ENCODE measurements around the gene PCLO. TPM values are rescaled to one million over a fixed set of nuclear protein-coding genes. Genes with fewer than 3 reads are reported as not detected.

The PCLO gene
- total RNA-seq, 1 experiment from 2014 or later, result 4.1 TPM

DNA sequence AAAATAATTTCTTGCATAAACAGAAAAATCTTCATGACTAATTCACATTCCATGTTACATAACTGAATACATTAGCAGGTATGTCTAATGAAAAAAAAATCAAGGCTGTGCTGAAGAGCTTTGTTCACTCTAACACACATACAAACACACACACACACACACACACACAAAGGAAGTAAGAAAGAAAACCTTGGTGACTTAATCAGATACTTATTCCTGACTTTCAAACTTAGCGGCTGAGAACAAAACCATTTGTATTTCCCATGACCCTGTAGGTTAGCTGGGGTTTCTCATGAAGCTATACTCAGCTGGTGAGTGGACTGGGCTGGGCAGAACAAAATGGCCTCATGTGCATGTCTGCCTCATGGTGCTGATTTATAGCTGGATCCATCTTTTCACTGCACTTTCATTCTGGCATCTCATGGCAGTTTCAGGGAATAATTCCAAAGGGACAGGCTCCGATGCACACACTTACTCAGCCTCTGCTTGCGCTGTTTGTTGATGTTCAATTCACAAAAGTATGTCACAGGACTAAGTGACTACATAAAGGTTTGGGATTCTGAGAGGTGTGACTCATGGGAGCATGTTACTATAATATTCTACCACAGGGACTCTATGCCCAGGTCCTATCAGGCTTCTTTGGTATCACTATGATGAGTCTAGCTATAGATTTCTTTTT is 161.2 kb downstream of the PCLO start:
- no TSS peak for BruUV-seq (replicated peaks)
- intact Hi-C loops (cut with micrococcal nuclease; ENCODE audit: unreplicated experiment), result no loop called here

DNA sequence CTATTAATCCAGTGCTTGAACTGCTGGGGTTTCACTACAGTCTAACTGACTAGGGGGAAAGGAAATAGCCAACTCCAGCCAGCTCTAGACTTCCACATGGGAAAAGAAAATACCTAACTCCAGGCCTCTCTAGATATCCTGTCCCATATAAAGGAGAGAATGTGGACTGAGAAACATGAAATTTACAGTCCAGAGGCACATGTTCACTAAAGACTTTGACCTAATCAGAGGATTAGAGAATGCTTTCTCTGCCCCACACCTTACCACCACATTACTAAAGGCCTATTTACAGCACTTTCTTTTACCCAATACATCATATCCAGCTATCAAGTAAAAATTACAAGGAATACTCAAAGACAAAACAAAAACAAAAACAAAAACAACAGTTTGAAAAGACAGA is 164.2 kb downstream of the PCLO start:
- no peaks in the 10 kb centered on the region for H3K9me3 ChIP-seq
- H3K4me3 Mint-ChIP-seq (ENCODE audit: unreplicated experiment), result no peak overlapping the region
- TF ChIP-seq, protein P1, sequence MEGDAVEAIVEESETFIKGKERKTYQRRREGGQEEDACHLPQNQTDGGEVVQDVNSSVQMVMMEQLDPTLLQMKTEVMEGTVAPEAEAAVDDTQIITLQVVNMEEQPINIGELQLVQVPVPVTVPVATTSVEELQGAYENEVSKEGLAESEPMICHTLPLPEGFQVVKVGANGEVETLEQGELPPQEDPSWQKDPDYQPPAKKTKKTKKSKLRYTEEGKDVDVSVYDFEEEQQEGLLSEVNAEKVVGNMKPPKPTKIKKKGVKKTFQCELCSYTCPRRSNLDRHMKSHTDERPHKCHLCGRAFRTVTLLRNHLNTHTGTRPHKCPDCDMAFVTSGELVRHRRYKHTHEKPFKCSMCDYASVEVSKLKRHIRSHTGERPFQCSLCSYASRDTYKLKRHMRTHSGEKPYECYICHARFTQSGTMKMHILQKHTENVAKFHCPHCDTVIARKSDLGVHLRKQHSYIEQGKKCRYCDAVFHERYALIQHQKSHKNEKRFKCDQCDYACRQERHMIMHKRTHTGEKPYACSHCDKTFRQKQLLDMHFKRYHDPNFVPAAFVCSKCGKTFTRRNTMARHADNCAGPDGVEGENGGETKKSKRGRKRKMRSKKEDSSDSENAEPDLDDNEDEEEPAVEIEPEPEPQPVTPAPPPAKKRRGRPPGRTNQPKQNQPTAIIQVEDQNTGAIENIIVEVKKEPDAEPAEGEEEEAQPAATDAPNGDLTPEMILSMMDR (IDR thresholded peaks at IDR 0.05; ENCODE audit: insufficient read depth in 1 of 2, low read depth in 1 of 2, low read length in 1 of 2, severe bottlenecking in 1 of 2, unreplicated experiment in 1 of 2), result no peak
- H3K4me1 ChIP-seq, result no peaks in the 10 kb centered on the region
- CTCF ChIA-PET, result no interaction called here
- no peak overlapping the region for H3K4me3 ChIP-seq (ENCODE audit: low read depth, low read length)
- no peaks in the 10 kb centered on the region for H3K27me3 ChIP-seq (replicated peaks; ENCODE audit: control insufficient read depth, insufficient read depth, low read length)
- H3K27ac Mint-ChIP-seq (ENCODE audit: unreplicated experiment), result no peak overlapping the region
- no peaks in the 10 kb centered on the region for H3K4me1 Mint-ChIP-seq (ENCODE audit: low read depth, unreplicated experiment)
- no peak for DNase-seq
- no peaks in the 10 kb centered on the region for H3K27me3 Mint-ChIP-seq (ENCODE audit: insufficient read depth, unreplicated experiment)
- no TSS peak for BruUV-seq (replicated peaks)
- H3K36me3 Mint-ChIP-seq (ENCODE audit: insufficient read depth, unreplicated experiment), result no peaks in the 10 kb centered on the region
- H3K9me3 Mint-ChIP-seq (ENCODE audit: unreplicated experiment), result peaks cover 11% of the 10 kb centered on the region
- POLR2A ChIA-PET, result no interaction called here
- H3K36me3 ChIP-seq (ENCODE audit: control insufficient read depth, insufficient read depth, low read length), result no peaks in the 10 kb centered on the region
- intact Hi-C loops (cut with micrococcal nuclease; ENCODE audit: unreplicated experiment), result no loop called here

More for the DNA sequence above, 161.2 kb downstream of the PCLO start:
- Histone ChIP-seq H3K4me3 (ENCODE audit: low read depth, low read length) (no peak overlapping the region), H3K27me3 (replicated peaks; ENCODE audit: control insufficient read depth, insufficient read depth, low read length) (no peaks in the 10 kb centered on the region), H3K36me3 (ENCODE audit: control insufficient read depth, insufficient read depth, low read length) (no peaks in the 10 kb centered on the region), H3K9me3 (no peaks in the 10 kb centered on the region), H3K4me1 (no peaks in the 10 kb centered on the region)
- Mint-ChIP-seq H3K9me3 (ENCODE audit: unreplicated experiment) (peaks cover 11% of the 10 kb centered on the region), H3K27ac (ENCODE audit: unreplicated experiment) (no peak overlapping the region), H3K36me3 (ENCODE audit: insufficient read depth, unreplicated experiment) (no peaks in the 10 kb centered on the region), H3K27me3 (ENCODE audit: insufficient read depth, unreplicated experiment) (no peaks in the 10 kb centered on the region), H3K4me1 (ENCODE audit: low read depth, unreplicated experiment) (no peaks in the 10 kb centered on the region), H3K4me3 (ENCODE audit: unreplicated experiment) (no peak overlapping the region)
- CTCF ChIA-PET, result no interaction called here
- TF ChIP-seq, protein P1 (IDR thresholded peaks at IDR 0.05; ENCODE audit: insufficient read depth in 1 of 2, low read depth in 1 of 2, low read length in 1 of 2, severe bottlenecking in 1 of 2, unreplicated experiment in 1 of 2), result no peak
- POLR2A ChIA-PET, result no interaction called here
- DNase-seq, result no peak

DNA sequence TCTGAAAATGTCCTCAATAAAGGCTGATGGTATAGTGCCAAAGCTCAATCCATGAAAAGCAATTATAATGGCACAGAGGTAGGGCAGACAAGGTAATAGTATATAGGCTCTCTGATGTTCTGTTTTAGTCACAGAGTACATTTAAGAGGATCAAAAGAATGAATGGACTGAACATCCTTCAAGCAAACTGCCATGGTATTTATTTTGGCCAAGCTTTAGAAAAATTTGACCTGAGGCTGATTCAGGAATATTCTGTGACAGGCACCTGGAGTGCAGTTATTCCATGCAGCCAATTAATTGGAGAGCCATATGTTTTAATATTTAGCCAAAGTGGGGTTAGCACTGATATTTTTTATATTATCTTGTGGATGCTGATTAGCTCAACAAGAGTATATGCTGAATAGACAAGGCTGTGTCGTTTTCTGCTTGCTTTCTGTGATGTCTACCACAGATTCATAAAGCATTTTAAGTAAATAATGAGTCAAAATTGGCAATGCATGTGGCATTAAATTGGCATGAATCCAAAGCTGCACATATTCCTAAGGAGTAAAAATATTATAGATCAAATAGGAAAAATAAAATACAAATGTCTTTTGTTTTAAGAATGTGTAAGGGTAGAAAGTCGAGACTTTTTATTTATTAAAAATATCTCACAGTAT is 177.4 kb downstream of the PCLO start:
- intact Hi-C loops (cut with micrococcal nuclease; ENCODE audit: unreplicated experiment), result no loop called here
- Histone ChIP-seq H3K36me3 (ENCODE audit: control insufficient read depth, insufficient read depth, low read length) (no peaks in the 10 kb centered on the region), H3K9me3 (no peaks in the 10 kb centered on the region), H3K4me1 (no peaks in the 10 kb centered on the region), H3K4me3 (ENCODE audit: low read depth, low read length) (no peak overlapping the region), H3K27me3 (replicated peaks; ENCODE audit: control insufficient read depth, insufficient read depth, low read length) (no peaks in the 10 kb centered on the region)
- CTCF ChIA-PET, result no interaction called here
- no peak for DNase-seq
- Mint-ChIP-seq H3K36me3 (ENCODE audit: insufficient read depth, unreplicated experiment) (no peaks in the 10 kb centered on the region), H3K27ac (ENCODE audit: unreplicated experiment) (no peak overlapping the region), H3K9me3 (ENCODE audit: unreplicated experiment) (no peaks in the 10 kb centered on the region), H3K4me1 (ENCODE audit: low read depth, unreplicated experiment) (no peaks in the 10 kb centered on the region), H3K27me3 (ENCODE audit: insufficient read depth, unreplicated experiment) (no peaks in the 10 kb centered on the region), H3K4me3 (ENCODE audit: unreplicated experiment) (no peak overlapping the region)
- TF ChIP-seq, protein P1 (IDR thresholded peaks at IDR 0.05; ENCODE audit: insufficient read depth in 1 of 2, low read depth in 1 of 2, low read length in 1 of 2, severe bottlenecking in 1 of 2, unreplicated experiment in 1 of 2), result no peak
- POLR2A ChIA-PET, result no interaction called here
- no TSS peak for BruUV-seq (replicated peaks)

Data from Caco-2 (cell line).